NOMO-1 treated with dmso at 0.1 percent for 144 hours (cell line): ENCODE data around the gene SPTBN5.

Source experiments
- DNase-seq: peaks from one replicate; lab custom pipeline; 2025; ENCODE audit not compliant: unreplicated experiment; lab: John Stamatoyannopoulos, UW

The SPTBN5 gene

GRCh38 chr15:41809526-41810220 lies 84.2 kb downstream of the SPTBN5 start:
- no peak for DNase-seq

GRCh38 chr15:41809121-41809520 lies 84.7 kb downstream of the SPTBN5 start:
- no peak for DNase-seq

GRCh38 chr15:41806291-41807181 lies 87.3 kb downstream of the SPTBN5 start:
- no peak for DNase-seq

GRCh38 chr15:41805711-41806110 lies 88.1 kb downstream of the SPTBN5 start:
- DNase-seq: no peak

- no peak for DNase-seq
These were observed 88.8 kb downstream of the SPTBN5 start for GRCh38 chr15:41804916-41805666.

GRCh38 chr15:41804361-41804760 lies 89.5 kb downstream of the SPTBN5 start:
- DNase-seq: no peak

GRCh38 chr15:41801850-41802455 lies 91.9 kb downstream of the SPTBN5 start:
- no peak for DNase-seq

- DNase-seq: no peak
These were observed 92.7 kb downstream of the SPTBN5 start for GRCh38 chr15:41801185-41801584.

- no peak for DNase-seq
These were observed 94.4 kb downstream of the SPTBN5 start for GRCh38 chr15:41799488-41799805.

GRCh38 chr15:41798607-41799487 lies 95.0 kb downstream of the SPTBN5 start:
- no peak for DNase-seq
